GM21717 (cell line): ENCODE results near the gene ZKSCAN1.

Experiments
- ATAC-seq: cut with Tn5 transposase; IDR thresholded peaks from one replicate; pipeline ENCODE4 v1.9.1; 2021; ENCODE audit warnings: mild to moderate bottlenecking, moderate library complexity; ENCODE audit not compliant: unreplicated experiment

The ZKSCAN1 gene

GRCh38 chr7:100034871-100035510, 19.6 kb downstream of the ZKSCAN1 start:
- ATAC-seq = no peak

GRCh38 chr7:100035876-100036275, 20.5 kb downstream of the ZKSCAN1 start:
- ATAC-seq = no peak

- ATAC-seq = no peak
Observed at GRCh38 chr7:100038326-100038725, 22.9 kb downstream of the ZKSCAN1 start.

- ATAC-seq = no peak
Observed at GRCh38 chr7:100040575-100040974, 25.2 kb downstream of the ZKSCAN1 start.

GRCh38 chr7:100044718-100045117, 29.3 kb downstream of the ZKSCAN1 start:
- ATAC-seq = no peak

GRCh38 chr7:100048680-100049079, 33.3 kb downstream of the ZKSCAN1 start:
- ATAC-seq = no peak

- peak; percentile 88 for ATAC-seq
Observed at GRCh38 chr7:100049441-100050291, 34.3 kb downstream of the ZKSCAN1 start, which contains the start of gene ZSCAN21. Gene ZSCAN21 (plus strand): TSS chr7:100049774. CDS start chr7:100057007, 7,233 bp downstream.

- no peak for ATAC-seq
Observed at GRCh38 chr7:100051611-100052010, 36.2 kb downstream of the ZKSCAN1 start.

- no peak for ATAC-seq
Observed at GRCh38 chr7:100053215-100053614, 37.8 kb downstream of the ZKSCAN1 start.

GRCh38 chr7:100057006-100057405, 41.6 kb downstream of the ZKSCAN1 start:
- ATAC-seq = no peak

GRCh38 chr7:100059251-100059739, 43.9 kb downstream of the ZKSCAN1 start:
- ATAC-seq = no peak

GRCh38 chr7:100061518-100062193, 46.3 kb downstream of the ZKSCAN1 start:
- ATAC-seq = no peak

- no peak for ATAC-seq
Observed at GRCh38 chr7:100063376-100063775, 48.0 kb downstream of the ZKSCAN1 start.

- no peak for ATAC-seq
Observed at GRCh38 chr7:100064162-100064561, 48.8 kb downstream of the ZKSCAN1 start.

- ATAC-seq = no peak
Observed at GRCh38 chr7:100065452-100066186, 50.2 kb downstream of the ZKSCAN1 start.

GRCh38 chr7:100066953-100067352, 51.6 kb downstream of the ZKSCAN1 start:
- ATAC-seq = no peak

- no peak for ATAC-seq
Observed at GRCh38 chr7:100069991-100070390, 54.6 kb downstream of the ZKSCAN1 start.

- no peak for ATAC-seq
Observed at GRCh38 chr7:100071018-100071723, 55.8 kb downstream of the ZKSCAN1 start.

GRCh38 chr7:100072462-100072861, 57.1 kb downstream of the ZKSCAN1 start:
- ATAC-seq = no peak

GRCh38 chr7:100074841-100075240, 59.4 kb downstream of the ZKSCAN1 start:
- no peak for ATAC-seq
